Gastroesophageal sphincter (tissue), 3 donors: ENCODE data around the gene RGS16.

ENCODE experiments used
- CTCF ChIP-seq, 4 experiments: fragments of 200-600 bp in 2 of 4; fragments of 450-650 bp in 2 of 4; sonication (generic) in 1 of 4; IDR thresholded peaks; one replicate each; pipeline ENCODE4 v1.5.1; 2017 to 2019; ENCODE audit warnings: antibody characterized with exemption in 4 of 4, mild to moderate bottlenecking in 2 of 4, moderate library complexity in 2 of 4
- POLR2A ChIP-seq, 2 donors: fragments of 450-650 bp; IDR thresholded peaks; one replicate each; pipeline ENCODE4 v1.6.1; 2017; ENCODE audit warnings: antibody characterized with exemption in 2 of 2, mild to moderate bottlenecking in 2 of 2, moderate library complexity in 1 of 2

GRCh38 chr1:182580736-182581135 is 23.5 kb downstream of the RGS16 start:
- TF ChIP-seq CTCF (IDR thresholded peaks at IDR 0.05) = no peak
- TF ChIP-seq POLR2A (IDR thresholded peaks at IDR 0.05) = no peak
